Neural progenitor cell (in vitro differentiated cells): ENCODE measurements around the gene KATNA1.

ENCODE experiments used
- EZH2 ChIP-seq: fragments of 200-600 bp; sonication (generic); IDR thresholded peaks from 2 replicates; pipeline ENCODE4 v1.6.1; 2017; ENCODE audit warnings: antibody characterized with exemption, mild to moderate bottlenecking, moderate library complexity
- EZH2phosphoT487 ChIP-seq: fragments of 200-600 bp; sonication (generic); IDR thresholded peaks from 2 replicates; pipeline ENCODE4 v1.6.1; 2017; ENCODE audit warnings: antibody characterized with exemption
- TF ChIP-seq, protein P1 (sequence below): fragments of 200-600 bp; sonication (generic); IDR thresholded peaks from 2 replicates; pipeline ENCODE4 v1.5.1; 2017; ENCODE audit warnings: antibody characterized with exemption, mild to moderate bottlenecking

DNA sequence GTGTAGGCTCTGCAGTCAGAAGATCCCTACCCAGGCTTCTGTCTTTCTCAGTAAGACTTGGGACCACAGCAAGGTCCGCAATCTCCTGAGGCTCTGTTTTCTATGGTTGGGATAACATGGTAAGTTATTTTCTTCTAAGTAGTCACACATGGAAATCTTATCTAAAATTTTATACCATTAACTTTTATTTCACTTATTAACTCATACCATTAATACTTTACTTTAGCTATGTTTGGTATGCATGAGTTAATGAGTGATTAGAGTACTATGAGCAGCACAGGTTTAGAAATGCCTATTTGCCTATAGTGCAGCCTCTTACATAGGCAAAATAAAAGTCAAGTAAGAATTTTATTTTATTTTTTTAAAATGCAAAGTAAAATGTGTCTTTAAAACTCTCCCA, 55.1 kb downstream of the KATNA1 start:
- TF ChIP-seq, protein P1, sequence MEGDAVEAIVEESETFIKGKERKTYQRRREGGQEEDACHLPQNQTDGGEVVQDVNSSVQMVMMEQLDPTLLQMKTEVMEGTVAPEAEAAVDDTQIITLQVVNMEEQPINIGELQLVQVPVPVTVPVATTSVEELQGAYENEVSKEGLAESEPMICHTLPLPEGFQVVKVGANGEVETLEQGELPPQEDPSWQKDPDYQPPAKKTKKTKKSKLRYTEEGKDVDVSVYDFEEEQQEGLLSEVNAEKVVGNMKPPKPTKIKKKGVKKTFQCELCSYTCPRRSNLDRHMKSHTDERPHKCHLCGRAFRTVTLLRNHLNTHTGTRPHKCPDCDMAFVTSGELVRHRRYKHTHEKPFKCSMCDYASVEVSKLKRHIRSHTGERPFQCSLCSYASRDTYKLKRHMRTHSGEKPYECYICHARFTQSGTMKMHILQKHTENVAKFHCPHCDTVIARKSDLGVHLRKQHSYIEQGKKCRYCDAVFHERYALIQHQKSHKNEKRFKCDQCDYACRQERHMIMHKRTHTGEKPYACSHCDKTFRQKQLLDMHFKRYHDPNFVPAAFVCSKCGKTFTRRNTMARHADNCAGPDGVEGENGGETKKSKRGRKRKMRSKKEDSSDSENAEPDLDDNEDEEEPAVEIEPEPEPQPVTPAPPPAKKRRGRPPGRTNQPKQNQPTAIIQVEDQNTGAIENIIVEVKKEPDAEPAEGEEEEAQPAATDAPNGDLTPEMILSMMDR: no peak
- no peak for TF ChIP-seq EZH2
- TF ChIP-seq EZH2phosphoT487: no peak
